ENCODE measurements around the gene SEMA3F.

- TF ChIP-seq, protein P1, sequence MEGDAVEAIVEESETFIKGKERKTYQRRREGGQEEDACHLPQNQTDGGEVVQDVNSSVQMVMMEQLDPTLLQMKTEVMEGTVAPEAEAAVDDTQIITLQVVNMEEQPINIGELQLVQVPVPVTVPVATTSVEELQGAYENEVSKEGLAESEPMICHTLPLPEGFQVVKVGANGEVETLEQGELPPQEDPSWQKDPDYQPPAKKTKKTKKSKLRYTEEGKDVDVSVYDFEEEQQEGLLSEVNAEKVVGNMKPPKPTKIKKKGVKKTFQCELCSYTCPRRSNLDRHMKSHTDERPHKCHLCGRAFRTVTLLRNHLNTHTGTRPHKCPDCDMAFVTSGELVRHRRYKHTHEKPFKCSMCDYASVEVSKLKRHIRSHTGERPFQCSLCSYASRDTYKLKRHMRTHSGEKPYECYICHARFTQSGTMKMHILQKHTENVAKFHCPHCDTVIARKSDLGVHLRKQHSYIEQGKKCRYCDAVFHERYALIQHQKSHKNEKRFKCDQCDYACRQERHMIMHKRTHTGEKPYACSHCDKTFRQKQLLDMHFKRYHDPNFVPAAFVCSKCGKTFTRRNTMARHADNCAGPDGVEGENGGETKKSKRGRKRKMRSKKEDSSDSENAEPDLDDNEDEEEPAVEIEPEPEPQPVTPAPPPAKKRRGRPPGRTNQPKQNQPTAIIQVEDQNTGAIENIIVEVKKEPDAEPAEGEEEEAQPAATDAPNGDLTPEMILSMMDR (conservative IDR thresholded peaks at IDR 0.05; ENCODE audit: low read depth, low read length) = no peak
- TF ChIP-seq EZH2 (IDR thresholded peaks at IDR 0.05; ENCODE audit: borderline replicate concordance, low read depth, low read length, poor library complexity, severe bottlenecking) = no peak
Measured at GRCh38 chr3:50229490-50229889, 74.4 kb downstream of the SEMA3F start.

Measured in A673 (cell line).